Activated T-helper 1 cell treated with anti-CD3 and anti-CD28 coated beads, Interleukin-12 subunit alpha, Interleukin-12 subunit beta, Interleukin-2, Interleukin-4 antibody, amounts not matched to agents 30 ng/mL and 10 ng/mL and 1 ng/mL, durations not matched to agents 14 hours and 24 hours and 36 hours (primary cell): ENCODE data around the gene CNN3. TPM values are rescaled to one million over a fixed set of nuclear protein-coding genes. Genes with fewer than 3 reads are reported as not detected.
A peak's percentile ranks its signal among the peaks of the same experiment; 100 is the strongest.

Experiments used
- DNase-seq: peaks from one replicate; pipeline ENCODE4 v3.0.0; 2021; ENCODE audit warnings: low spot score
- H3K27ac Mint-ChIP-seq: one replicate; pipeline ENCODE4 v1.8.0; 2021; ENCODE audit warnings: mild to moderate bottlenecking, mixed read lengths
- H3K27me3 Mint-ChIP-seq: one replicate; pipeline ENCODE4 v1.8.0; 2022; ENCODE audit warnings: mild to moderate bottlenecking, moderate library complexity, mixed read lengths; ENCODE audit not compliant: insufficient read depth
- H3K36me3 Mint-ChIP-seq: one replicate; pipeline ENCODE4 v1.8.0; 2021; ENCODE audit warnings: low read depth, mixed read lengths
- H3K4me1 Mint-ChIP-seq: one replicate; pipeline ENCODE4 v1.8.0; 2021; ENCODE audit warnings: low read depth, mixed read lengths
- H3K4me3 Mint-ChIP-seq: one replicate; pipeline ENCODE4 v1.8.0; 2021; ENCODE audit warnings: mild to moderate bottlenecking, moderate library complexity, mixed read lengths
- H3K9me3 Mint-ChIP-seq: one replicate; pipeline ENCODE4 v1.8.0; 2021; ENCODE audit warnings: mixed read lengths
- intact Hi-C: fragments of 100-400 bp; cut with micrococcal nuclease; formaldehyde crosslinking; loops from one replicate; pipeline ENCODE4 v1.15.1; 2024
- total RNA-seq: library from RNA; stranded (reverse); gene quantifications from 2 replicates; pipeline ENCODE4 v1.2.3, GENCODE V29; 2022

The CNN3 gene
- total RNA-seq, 1 donor from 2014 or later: 1.4 TPM

DNA sequence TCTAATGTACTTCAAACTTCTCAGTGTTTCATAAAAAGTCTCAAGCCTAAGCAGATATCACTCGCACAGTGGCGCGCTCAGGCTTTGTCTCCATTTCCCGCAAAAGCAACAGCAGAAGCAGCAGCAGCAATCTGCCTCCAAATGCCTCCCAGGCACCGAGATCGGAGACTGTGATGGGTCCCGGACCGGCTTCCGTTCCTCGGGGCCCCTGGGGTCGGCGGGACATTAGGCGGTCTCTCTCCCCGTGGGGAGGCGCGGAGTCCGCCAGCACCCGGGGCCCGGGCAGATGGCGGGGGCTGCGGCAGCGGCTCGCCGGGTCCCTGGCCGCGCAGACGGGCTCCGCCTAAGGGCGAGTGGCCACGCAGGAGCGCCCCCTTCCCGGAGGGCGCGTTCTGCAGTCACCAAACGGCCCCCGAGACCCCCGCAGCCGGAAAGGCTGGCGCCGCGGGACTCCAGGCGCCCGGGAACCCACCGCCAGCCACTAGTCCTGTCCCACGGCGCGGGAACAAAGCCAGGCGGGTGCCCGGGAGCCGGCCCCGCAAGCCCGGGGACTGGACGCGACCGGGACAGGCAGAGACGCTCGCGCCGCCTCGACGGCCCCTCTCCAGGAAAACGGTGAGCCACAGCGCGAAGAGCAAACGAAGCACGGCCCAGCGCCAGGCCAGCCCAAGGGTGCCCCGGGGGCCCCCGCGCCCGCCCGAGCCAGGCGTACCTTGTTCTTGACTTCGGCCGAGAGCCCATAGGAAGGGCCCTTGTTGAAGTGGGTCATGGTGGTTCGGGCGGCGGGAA lies 590 bp downstream of the CNN3 start:
- peaks cover 43% of the 10 kb centered on the region for H3K27me3 Mint-ChIP-seq
- peak overlapping the region; percentile 78 for H3K4me3 Mint-ChIP-seq
- intact Hi-C loops: loop anchor here (1.0 to 2.0 kb wide), 4 partner anchors 36 to 116 kb away; no protein-coding TSS in a partner anchor
- H3K27ac Mint-ChIP-seq: no peak overlapping the region
- peak; percentile 4 for DNase-seq
- H3K9me3 Mint-ChIP-seq: no peaks in the 10 kb centered on the region
- peaks cover 2% of the 10 kb centered on the region for H3K36me3 Mint-ChIP-seq
- H3K4me1 Mint-ChIP-seq: peaks cover 21% of the 10 kb centered on the region

DNA sequence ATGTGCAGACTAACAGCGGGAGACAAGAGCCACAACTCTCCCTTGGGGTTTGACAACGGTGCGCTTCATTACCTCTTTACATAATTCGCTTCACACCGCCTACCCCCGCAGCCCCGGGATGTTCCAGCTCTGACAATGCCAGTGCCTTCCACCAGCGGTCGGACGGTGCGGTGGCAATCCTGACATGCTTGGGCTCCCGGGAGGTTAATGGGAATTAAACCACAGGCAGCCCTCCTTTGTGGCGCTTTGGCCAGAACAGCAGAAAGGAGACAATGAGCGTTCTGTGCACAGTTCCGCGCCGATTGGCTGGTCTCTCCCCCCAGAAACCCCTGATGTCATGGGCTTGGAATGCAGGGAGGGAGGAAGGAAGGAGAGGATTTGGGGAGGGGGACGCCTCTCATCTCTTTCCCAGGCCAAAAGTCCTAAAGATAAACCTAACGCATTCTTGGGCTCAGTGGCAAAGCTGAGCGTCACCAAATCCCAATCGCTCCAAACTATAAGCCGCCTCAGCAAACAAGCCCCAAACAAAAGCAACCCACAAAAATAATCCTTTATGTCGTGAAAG lies 1.3 kb downstream of the CNN3 start:
- Mint-ChIP-seq H3K36me3 (peaks cover 2% of the 10 kb centered on the region), H3K9me3 (no peaks in the 10 kb centered on the region), H3K27ac (no peak overlapping the region), H3K27me3 (peaks cover 43% of the 10 kb centered on the region), H3K4me3 (peak overlapping the region; percentile 78), H3K4me1 (peaks cover 21% of the 10 kb centered on the region)
- DNase-seq: no peak
- intact Hi-C loops: loop anchor here (1.0 to 2.0 kb wide), 4 partner anchors 37 to 117 kb away; no protein-coding TSS in a partner anchor

DNA sequence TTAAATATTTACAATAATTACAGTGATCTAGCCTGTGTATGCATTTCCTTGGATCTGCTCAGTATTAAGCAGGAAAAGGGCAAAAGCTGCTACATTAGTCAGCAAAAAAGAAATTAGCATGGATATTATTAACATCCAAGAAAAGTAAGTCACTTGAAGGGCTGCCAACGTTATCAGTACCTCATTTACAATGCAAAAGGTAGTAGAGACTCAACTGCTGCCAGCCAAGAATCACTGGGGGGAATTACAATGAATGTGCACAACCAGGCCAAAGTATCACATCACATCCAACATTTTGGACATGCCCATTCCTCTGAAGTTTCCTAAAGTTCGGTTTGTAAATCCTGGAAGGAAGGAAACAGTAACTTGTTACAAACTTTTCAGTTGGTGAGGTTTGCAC lies 1.9 kb downstream of the CNN3 start:
- Mint-ChIP-seq H3K4me1 (peaks cover 21% of the 10 kb centered on the region), H3K4me3 (peak overlapping the region; percentile 2), H3K36me3 (peaks cover 2% of the 10 kb centered on the region), H3K9me3 (no peaks in the 10 kb centered on the region), H3K27me3 (peaks cover 43% of the 10 kb centered on the region), H3K27ac (no peak overlapping the region)
- intact Hi-C loops: no loop called here
- no peak for DNase-seq

DNA sequence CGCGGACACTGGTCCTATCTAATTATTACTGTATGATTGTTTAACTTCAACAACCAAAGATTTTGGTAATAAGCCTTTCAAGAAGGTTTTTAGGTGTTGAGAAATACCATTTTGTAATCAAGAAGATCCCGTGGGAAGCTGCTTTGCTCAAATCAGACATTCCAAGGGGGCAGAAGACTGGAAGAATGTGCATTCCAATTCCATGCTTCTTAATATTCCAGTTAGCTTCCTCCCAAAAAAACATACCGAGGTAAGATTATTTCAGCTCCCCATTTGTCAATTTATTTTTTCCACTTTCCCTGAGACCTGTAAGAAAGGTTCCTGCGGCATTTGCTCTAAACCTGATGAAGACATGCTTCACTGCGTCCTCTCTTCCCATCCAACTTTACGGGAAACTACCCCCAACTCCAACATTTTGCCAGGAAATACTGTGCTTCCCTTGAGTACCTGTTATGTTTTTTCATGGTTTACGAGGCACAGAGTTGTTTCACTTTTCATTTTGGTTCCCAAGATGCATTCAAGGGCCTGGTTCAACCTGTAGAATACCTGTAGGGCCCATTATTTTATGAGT lies 4.1 kb downstream of the CNN3 start:
- Mint-ChIP-seq H3K9me3 (no peaks in the 10 kb centered on the region), H3K36me3 (peaks cover 2% of the 10 kb centered on the region), H3K4me3 (no peak overlapping the region), H3K4me1 (peaks cover 21% of the 10 kb centered on the region), H3K27me3 (peaks cover 32% of the 10 kb centered on the region), H3K27ac (no peak overlapping the region)
- intact Hi-C loops: no loop called here
- no peak for DNase-seq

DNA sequence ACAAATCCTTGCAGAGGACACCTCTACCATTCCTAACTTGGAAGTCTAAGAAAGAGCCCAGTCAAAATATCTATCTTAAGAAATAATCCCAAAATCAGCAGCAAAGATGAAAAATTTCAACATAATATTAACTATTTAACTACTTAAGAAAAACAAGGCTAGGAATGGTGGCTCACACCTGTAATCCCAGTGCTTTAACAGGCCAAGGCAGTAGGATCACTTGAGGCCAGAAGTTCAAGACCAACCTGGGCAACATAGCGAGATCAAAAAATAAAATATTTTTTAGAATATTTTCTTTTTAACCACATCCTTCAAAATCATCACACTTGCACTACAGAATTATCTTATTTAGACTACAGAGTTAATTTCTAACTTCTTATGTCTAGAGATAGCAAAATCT lies 4.9 kb downstream of the CNN3 start:
- Mint-ChIP-seq H3K27ac (no peak overlapping the region), H3K27me3 (peaks cover 28% of the 10 kb centered on the region), H3K36me3 (no peaks in the 10 kb centered on the region), H3K4me3 (no peak overlapping the region), H3K4me1 (peaks cover 21% of the 10 kb centered on the region), H3K9me3 (no peaks in the 10 kb centered on the region)
- no peak for DNase-seq
- intact Hi-C loops: no loop called here

DNA sequence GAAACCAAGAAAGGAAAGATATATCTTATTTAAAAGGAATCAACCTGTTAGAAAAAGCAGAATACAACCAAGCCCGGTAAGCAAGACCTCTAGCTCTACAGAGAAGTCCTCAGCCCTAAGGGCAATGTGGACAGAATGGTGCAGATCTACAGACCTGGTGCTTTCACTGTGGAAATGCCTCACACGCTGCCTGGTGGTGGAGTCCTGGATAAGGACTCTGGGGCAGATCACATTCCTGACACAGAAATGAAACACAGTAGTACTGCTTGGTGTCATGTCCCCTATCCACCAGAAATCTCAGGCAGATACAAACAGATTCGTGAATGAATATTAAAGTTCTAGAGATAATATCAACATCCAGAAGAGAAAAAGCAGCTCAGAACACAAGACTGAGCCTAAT lies 6.8 kb downstream of the CNN3 start:
- Mint-ChIP-seq H3K27me3 (peaks cover 17% of the 10 kb centered on the region), H3K4me1 (peaks cover 12% of the 10 kb centered on the region), H3K36me3 (no peaks in the 10 kb centered on the region), H3K9me3 (no peaks in the 10 kb centered on the region), H3K27ac (no peak overlapping the region), H3K4me3 (no peak overlapping the region)
- no peak for DNase-seq
- intact Hi-C loops: no loop called here

DNA sequence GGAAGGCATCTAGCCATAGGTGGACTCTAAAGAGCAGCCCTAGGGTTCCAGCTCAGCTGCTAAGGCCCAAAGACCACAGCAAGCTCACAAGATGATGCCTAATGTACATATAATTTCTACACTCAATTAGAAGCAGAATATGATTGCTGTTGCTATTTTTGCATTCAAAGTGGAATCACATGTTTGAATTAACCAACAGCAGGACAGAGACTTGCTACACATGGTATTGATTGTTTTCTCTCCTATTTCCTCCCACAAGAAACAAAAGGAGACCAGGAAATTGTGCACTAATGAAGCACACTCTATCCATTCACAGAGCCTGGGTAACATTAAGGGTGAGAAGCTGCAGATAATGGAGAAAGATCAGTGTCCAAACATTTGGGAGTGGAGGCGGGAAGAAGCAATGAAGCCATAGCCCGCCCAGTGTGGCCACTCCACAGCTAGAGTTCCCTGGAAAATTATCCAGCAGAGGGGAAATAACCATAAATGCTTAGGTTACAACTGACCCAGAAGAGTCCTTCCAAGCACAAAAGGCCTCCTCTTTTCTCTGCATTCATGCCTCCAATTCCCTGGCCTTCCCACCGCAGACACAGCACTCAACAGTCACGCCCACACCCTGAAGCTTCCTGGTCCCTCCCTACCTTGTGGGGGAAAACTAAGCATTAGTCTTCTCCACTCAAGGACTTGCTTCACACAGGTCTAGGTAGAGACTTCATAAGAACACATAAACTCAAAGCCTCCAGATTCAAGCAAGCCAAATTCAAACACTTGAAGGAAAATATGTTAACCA lies 7.5 kb downstream of the CNN3 start:
- H3K4me3 Mint-ChIP-seq: no peak overlapping the region
- no peaks in the 10 kb centered on the region for H3K9me3 Mint-ChIP-seq
- intact Hi-C loops: no loop called here

DNA sequence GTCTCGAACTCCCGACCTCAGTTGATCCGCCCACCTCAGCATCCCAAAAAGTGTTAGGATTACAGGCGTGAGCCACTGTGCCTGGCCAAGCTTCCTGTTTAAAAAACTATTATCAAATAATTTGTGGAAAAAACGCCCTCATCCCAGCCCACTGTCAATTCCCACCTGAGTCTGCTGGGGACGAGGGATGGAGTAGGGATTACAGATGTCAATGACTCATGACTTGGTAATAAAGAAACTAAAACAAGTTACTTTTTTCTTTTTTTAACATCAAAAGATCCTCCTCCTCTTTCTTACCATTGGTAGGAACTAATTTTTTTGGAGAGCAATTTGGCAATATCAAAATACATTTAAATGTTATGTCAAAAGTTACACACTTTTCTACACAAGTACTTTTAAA lies 9.7 kb downstream of the CNN3 start:
- no peaks in the 10 kb centered on the region for H3K4me1 Mint-ChIP-seq
- H3K4me3 Mint-ChIP-seq: no peak overlapping the region
- no peaks in the 10 kb centered on the region for H3K9me3 Mint-ChIP-seq
- H3K27me3 Mint-ChIP-seq: peaks cover 7% of the 10 kb centered on the region
- DNase-seq: no peak
- H3K36me3 Mint-ChIP-seq: no peaks in the 10 kb centered on the region
- intact Hi-C loops: no loop called here
- H3K27ac Mint-ChIP-seq: no peak overlapping the region

More for the DNA sequence above, 7.5 kb downstream of the CNN3 start:
- H3K4me1 Mint-ChIP-seq: peaks cover 12% of the 10 kb centered on the region
- H3K36me3 Mint-ChIP-seq: no peaks in the 10 kb centered on the region
- DNase-seq: no peak
- H3K27ac Mint-ChIP-seq: no peak overlapping the region
- H3K27me3 Mint-ChIP-seq: peaks cover 11% of the 10 kb centered on the region

DNA sequence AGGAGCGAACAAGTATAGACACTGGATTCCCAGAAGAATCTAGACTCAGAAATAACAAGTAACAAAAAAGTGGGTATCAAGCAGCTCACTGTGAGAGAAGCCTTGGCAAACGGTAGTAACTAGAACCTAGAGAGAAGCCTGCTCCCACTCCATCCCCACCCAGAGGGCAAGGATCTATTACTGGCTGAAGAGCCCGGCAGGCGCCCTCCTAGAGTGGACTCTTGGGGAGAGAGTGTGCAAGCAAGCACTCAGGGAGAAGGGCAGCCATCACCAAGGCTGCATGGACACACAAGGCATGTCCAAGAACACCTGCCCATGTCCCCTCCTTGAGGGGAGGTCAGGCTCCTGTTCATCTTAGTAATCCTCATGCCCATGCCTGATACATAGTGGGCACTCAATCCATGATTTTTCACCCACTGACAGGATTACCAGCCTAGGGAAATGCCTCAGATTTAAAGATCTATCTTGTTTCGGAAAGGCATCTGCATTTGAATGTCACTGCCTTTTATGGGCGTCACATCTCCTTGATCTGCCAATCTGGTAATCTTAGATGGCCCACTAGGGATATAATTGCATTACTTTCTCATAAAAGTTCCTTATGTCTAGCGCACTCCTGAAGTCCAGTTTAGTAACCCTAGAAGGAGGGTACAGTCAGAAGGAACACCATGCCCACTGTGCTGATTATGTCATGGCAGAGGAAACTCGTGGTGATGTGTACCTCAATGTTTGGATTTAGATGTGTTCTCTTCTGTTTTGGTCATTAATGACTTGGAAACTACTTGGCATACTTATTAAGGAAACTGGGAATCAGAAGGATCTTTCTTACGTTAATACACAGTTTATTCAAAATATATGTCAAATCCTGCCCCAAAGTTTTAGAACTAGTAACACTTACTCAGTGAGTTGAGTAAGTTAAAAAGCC lies 14.4 kb downstream of the CNN3 start:
- no peak for DNase-seq
- no peaks in the 10 kb centered on the region for H3K4me1 Mint-ChIP-seq
- no peak overlapping the region for H3K4me3 Mint-ChIP-seq
- H3K9me3 Mint-ChIP-seq: no peaks in the 10 kb centered on the region
- intact Hi-C loops: no loop called here
- peaks cover 4% of the 10 kb centered on the region for H3K27me3 Mint-ChIP-seq
- no peak overlapping the region for H3K27ac Mint-ChIP-seq
- H3K36me3 Mint-ChIP-seq: no peaks in the 10 kb centered on the region

DNA sequence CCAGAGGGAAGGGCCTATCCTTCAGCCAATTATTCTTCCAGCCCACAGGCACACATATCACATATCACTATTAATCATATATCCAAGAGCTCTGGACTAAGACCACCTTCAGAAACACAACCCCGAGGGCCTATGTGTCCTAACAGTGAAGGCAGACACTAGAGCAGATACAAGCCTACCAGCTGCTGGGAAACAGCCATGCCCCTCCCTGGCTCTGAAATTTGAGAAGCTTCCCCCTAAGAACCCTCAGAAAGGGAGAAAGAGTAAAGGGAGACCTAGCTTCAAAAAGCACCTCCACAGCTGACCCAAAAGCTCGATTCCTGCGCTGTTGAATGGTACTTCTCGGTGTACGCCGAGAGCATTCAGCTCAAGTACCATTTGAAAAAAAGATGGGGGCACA lies 17.4 kb downstream of the CNN3 start:
- no peaks in the 10 kb centered on the region for H3K4me1 Mint-ChIP-seq
- no peaks in the 10 kb centered on the region for H3K9me3 Mint-ChIP-seq
- no peak overlapping the region for H3K4me3 Mint-ChIP-seq
- peaks cover 4% of the 10 kb centered on the region for H3K27me3 Mint-ChIP-seq
- intact Hi-C loops: no loop called here
- DNase-seq: no peak
- H3K27ac Mint-ChIP-seq: no peak overlapping the region
- H3K36me3 Mint-ChIP-seq: no peaks in the 10 kb centered on the region

DNA sequence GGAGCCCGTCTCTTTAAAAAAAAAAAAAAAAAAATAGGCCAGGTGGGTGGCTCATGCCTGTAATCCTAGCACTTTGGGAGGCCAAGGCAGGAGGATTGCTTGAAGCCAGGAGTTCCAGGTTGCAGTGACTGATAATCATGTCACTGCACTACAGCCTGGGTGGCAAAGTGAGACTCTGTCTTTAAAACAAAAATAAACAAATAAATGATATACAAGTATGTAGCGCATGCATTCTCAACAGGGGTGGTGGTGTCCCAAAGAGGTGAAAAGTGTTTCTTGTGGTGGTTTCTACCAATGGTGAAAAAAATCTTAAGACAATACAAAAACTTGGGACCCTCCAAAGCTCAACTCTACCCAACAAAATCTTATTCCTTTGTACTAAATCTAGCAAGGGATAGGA lies 17.9 kb downstream of the CNN3 start:
- H3K4me1 Mint-ChIP-seq: no peaks in the 10 kb centered on the region
- peaks cover 4% of the 10 kb centered on the region for H3K27me3 Mint-ChIP-seq
- no peaks in the 10 kb centered on the region for H3K9me3 Mint-ChIP-seq
- no peaks in the 10 kb centered on the region for H3K36me3 Mint-ChIP-seq
- H3K4me3 Mint-ChIP-seq: no peak overlapping the region
- intact Hi-C loops: no loop called here
- no peak for DNase-seq
- no peak overlapping the region for H3K27ac Mint-ChIP-seq

DNA sequence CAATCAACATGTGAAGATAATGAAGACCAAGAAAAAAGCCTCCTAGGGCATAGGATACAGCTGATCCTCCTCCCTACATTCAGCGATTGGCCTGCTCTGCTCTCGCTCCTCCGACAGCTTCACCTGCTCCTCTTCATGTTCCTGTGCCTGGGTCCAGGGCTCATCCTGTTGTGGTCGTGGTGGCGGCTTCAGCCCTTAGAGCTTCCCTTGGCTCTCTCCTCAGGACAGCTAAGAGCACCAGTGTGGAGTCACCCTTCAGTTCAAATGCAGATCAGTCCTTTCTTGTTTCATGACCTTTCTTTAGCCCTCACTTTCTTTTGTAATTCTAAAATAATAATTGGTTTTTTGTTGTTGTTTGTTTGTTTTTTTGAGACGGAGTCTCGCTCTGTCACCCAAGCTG lies 18.7 kb downstream of the CNN3 start:
- no peaks in the 10 kb centered on the region for H3K9me3 Mint-ChIP-seq
- H3K27ac Mint-ChIP-seq: no peak overlapping the region
- H3K36me3 Mint-ChIP-seq: no peaks in the 10 kb centered on the region

More for the DNA sequence above, 18.7 kb downstream of the CNN3 start:
- DNase-seq: no peak
- no peaks in the 10 kb centered on the region for H3K4me1 Mint-ChIP-seq
- intact Hi-C loops: no loop called here
- peaks cover 6% of the 10 kb centered on the region for H3K27me3 Mint-ChIP-seq
- H3K4me3 Mint-ChIP-seq: no peak overlapping the region
